Neuronal stem cell (in vitro differentiated cells): ENCODE results near the gene HPX.

Experiments used
- DNase-seq: peaks from one replicate; pipeline ENCODE4 v3.0.0-alpha.2; 2013; ENCODE audit warnings: low spot score
- H2AFZ ChIP-seq: one replicate; pipeline ENCODE4 v1.6.1; 2013; ENCODE audit warnings: mild to moderate bottlenecking, low read length, inconsistent platforms
- H2AK5ac ChIP-seq: 2 replicates; pipeline ENCODE4 v1.6.1; 2013; ENCODE audit warnings: low read depth, mild to moderate bottlenecking, inconsistent platforms, low read length, moderate library complexity, mixed read lengths
- H2BK120ac ChIP-seq: 2 replicates; pipeline ENCODE4 v1.6.1; 2013; ENCODE audit warnings: low read depth, mild to moderate bottlenecking, inconsistent platforms, low read length, moderate library complexity, mixed read lengths
- H2BK12ac ChIP-seq: one replicate; pipeline ENCODE4 v1.6.1; 2013; ENCODE audit warnings: low read length, inconsistent platforms
- H2BK15ac ChIP-seq: 2 replicates; pipeline ENCODE4 v1.6.1; 2013; ENCODE audit warnings: mild to moderate bottlenecking, low read length, inconsistent platforms, mixed read lengths
- H2BK5ac ChIP-seq: one replicate; pipeline ENCODE4 v1.6.1; 2013; ENCODE audit warnings: inconsistent platforms, mild to moderate bottlenecking, low read length, moderate library complexity
- H3K14ac ChIP-seq: one replicate; pipeline ENCODE4 v1.6.1; 2013; ENCODE audit warnings: low read length, inconsistent platforms
- H3K18ac ChIP-seq: 2 replicates; pipeline ENCODE4 v1.6.1; 2013; ENCODE audit warnings: low read length, inconsistent platforms
- H3K23ac ChIP-seq: 2 replicates; pipeline ENCODE4 v1.6.1; 2013; ENCODE audit warnings: low read depth, mild to moderate bottlenecking, mixed read lengths, low read length, inconsistent platforms; ENCODE audit not compliant: poor library complexity
- H3K27ac ChIP-seq: replicated peaks from 3 replicates; pipeline ENCODE4 v1.5.1; 2013; ENCODE audit warnings: low read length, inconsistent platforms
- H3K27me3 ChIP-seq, 3 experiments: 2 replicates each; pipeline ENCODE4 v1.6.1; 2013; ENCODE audit warnings: low read length in 3 of 3, mild to moderate bottlenecking in 2 of 3, inconsistent platforms in 1 of 3, low read depth in 1 of 3, mixed read lengths in 1 of 3, moderate library complexity in 1 of 3; ENCODE audit not compliant: control insufficient read depth in 3 of 3, insufficient read depth in 3 of 3
- H3K36me3 ChIP-seq, 2 donors: replicated peaks in 1 of 2; 2 replicates each; pipeline ENCODE4 v1.6.1; 2013; ENCODE audit warnings: low read length in 2 of 2; ENCODE audit not compliant: control insufficient read depth in 2 of 2, insufficient read depth in 2 of 2
- H3K4ac ChIP-seq: 2 replicates; pipeline ENCODE4 v1.6.1; 2013; ENCODE audit warnings: inconsistent platforms, mild to moderate bottlenecking, low read length, moderate library complexity
- H3K4me1 ChIP-seq, 2 donors: 1 replicate in 1 of 2; 2 replicates in 1 of 2; pipeline ENCODE4 v1.6.1; 2013; ENCODE audit warnings: low read length in 2 of 2, low read depth in 1 of 2; ENCODE audit not compliant: control insufficient read depth in 2 of 2, insufficient read depth in 1 of 2
- H3K4me2 ChIP-seq: one replicate; pipeline ENCODE4 v1.6.1; 2013; ENCODE audit warnings: mild to moderate bottlenecking, low read length, inconsistent platforms; ENCODE audit not compliant: insufficient read depth, poor library complexity, severe bottlenecking
- H3K4me3 ChIP-seq, 2 donors: 2 replicates each; pipeline ENCODE4 v1.5.1; 2013; ENCODE audit warnings: low read length in 2 of 2, mild to moderate bottlenecking in 2 of 2, inconsistent platforms in 1 of 2, moderate library complexity in 1 of 2
- H3K79me1 ChIP-seq: one replicate; pipeline ENCODE4 v1.6.1; 2013; ENCODE audit warnings: low read depth, mild to moderate bottlenecking, inconsistent platforms, low read length, moderate library complexity
- H3K9ac ChIP-seq: one replicate; pipeline ENCODE4 v1.6.1; 2013; ENCODE audit warnings: mild to moderate bottlenecking, low read depth, low read length, inconsistent platforms; ENCODE audit not compliant: poor library complexity
- H3K9me3 ChIP-seq, 2 donors: replicated peaks in 1 of 2; 2 replicates each; pipeline versions ENCODE3 to v1.6.1; 2013; ENCODE audit warnings: low read length in 2 of 2, mild to moderate bottlenecking in 2 of 2, inconsistent platforms in 1 of 2, low read depth in 1 of 2, mixed read lengths in 1 of 2, moderate library complexity in 1 of 2; ENCODE audit not compliant: control insufficient read depth in 2 of 2, insufficient read depth in 1 of 2
- H4K8ac ChIP-seq: one replicate; pipeline ENCODE4 v1.6.1; 2013; ENCODE audit warnings: low read depth, mild to moderate bottlenecking, inconsistent platforms, low read length, moderate library complexity
- H4K91ac ChIP-seq: one replicate; pipeline ENCODE4 v1.6.1; 2013; ENCODE audit warnings: low read length, low read depth, mild to moderate bottlenecking, inconsistent platforms; ENCODE audit not compliant: poor library complexity
- WGBS, 2 donors: extraction: QIAGEN DNeasy Blood & Tissue Kit; methylation state at CpG; one replicate each; pipeline ENCODE4 v1.1.7; 2013; ENCODE audit warnings: missing lambda C conversion rate in 2 of 2, mixed read lengths in 1 of 2; ENCODE audit not compliant: insufficient read length in 2 of 2, insufficient replicate concordance in 1 of 2; ENCODE audit errors: extremely low coverage in 2 of 2; 5-methylcytosine and 5-hydroxymethylcytosine counted together

The HPX gene

DNA sequence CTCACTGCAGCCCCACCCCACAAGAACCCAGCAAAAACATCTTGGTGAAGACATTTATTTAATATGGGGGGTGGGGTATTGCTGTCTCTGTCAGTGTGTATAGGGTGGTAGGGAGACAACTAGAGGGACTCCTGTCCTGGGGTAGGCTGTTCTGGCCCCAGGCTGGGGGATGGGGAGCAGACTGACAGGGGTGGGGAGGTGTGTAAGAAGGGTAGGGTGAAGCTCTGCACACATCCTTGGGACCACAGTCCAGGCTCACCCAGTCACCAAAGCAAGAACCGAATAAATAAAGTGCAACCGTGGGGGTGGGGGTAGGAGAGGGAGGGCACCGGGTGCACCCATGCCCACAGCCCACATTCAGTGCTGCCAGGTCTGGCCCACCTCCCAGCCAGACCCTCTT, 7.8 kb upstream of the HPX start:
- Histone ChIP-seq H3K36me3 (peaks cover 18 to 45% of the 10 kb centered on the region in 2 donors), H3K4ac (no peak overlapping the region), H3K9me3 (no peaks in the 10 kb centered on the region), H2AFZ (no peak overlapping the region), H2AK5ac (no peak overlapping the region), H3K79me1 (no peaks in the 10 kb centered on the region), H3K23ac (peak overlapping the region; percentile 38), H3K4me2 (no peak overlapping the region), H2BK120ac (no peak overlapping the region), H2BK12ac (no peak overlapping the region), H3K27me3 (no peaks in the 10 kb centered on the region), H3K27ac (no peak overlapping the region), H2BK15ac (no peak overlapping the region), H3K14ac (no peak overlapping the region), H3K18ac (no peak overlapping the region), H3K9ac (no peak overlapping the region), H4K91ac (no peak overlapping the region), H4K8ac (no peak overlapping the region), H3K4me1 (no peaks in the 10 kb centered on the region), H3K4me3 (no peak overlapping the region), H2BK5ac (no peak overlapping the region)
- no CpG with 5 or more reads among the region's 3 CpGs for WGBS, 2 donors
- no peak for DNase-seq

GRCh38 chr11:6443269-6444003, 2.6 kb upstream of the HPX start:
- H3K9ac ChIP-seq: no peak overlapping the region
- no peak overlapping the region for H4K91ac ChIP-seq
- DNase-seq: peak; percentile 31
- no peaks in the 10 kb centered on the region for H3K4me1 ChIP-seq
- H2BK12ac ChIP-seq: no peak overlapping the region
- no peak overlapping the region for H3K14ac ChIP-seq
- H3K4me3 ChIP-seq: no peak overlapping the region
- H2AK5ac ChIP-seq: no peak overlapping the region
- H3K79me1 ChIP-seq: no peaks in the 10 kb centered on the region
- no peak overlapping the region for H2BK120ac ChIP-seq
- H3K36me3 ChIP-seq: no peaks in the 10 kb centered on the region
- H3K9me3 ChIP-seq: no peaks in the 10 kb centered on the region
- H2AFZ ChIP-seq: no peak overlapping the region
- H3K18ac ChIP-seq: no peak overlapping the region
- no peak overlapping the region for H2BK15ac ChIP-seq
- H3K27me3 ChIP-seq: no peaks in the 10 kb centered on the region
- H4K8ac ChIP-seq: no peak overlapping the region
- no peak overlapping the region for H2BK5ac ChIP-seq
- no peak overlapping the region for H3K23ac ChIP-seq
- no peak overlapping the region for H3K27ac ChIP-seq
- no peak overlapping the region for H3K4ac ChIP-seq
- no CpG with 5 or more reads among the region's 5 CpGs for WGBS, 2 donors
- H3K4me2 ChIP-seq: no peak overlapping the region

GRCh38 chr11:6442441-6442840, 1.7 kb upstream of the HPX start:
- Histone ChIP-seq H3K4me2 (no peak overlapping the region), H2BK15ac (no peak overlapping the region), H3K27ac (no peak overlapping the region), H2BK5ac (no peak overlapping the region), H3K4me1 (peaks cover 2% of the 10 kb centered on the region in 2 donors), H3K4ac (no peak overlapping the region), H2AFZ (no peak overlapping the region), H4K91ac (no peak overlapping the region), H3K9me3 (no peaks in the 10 kb centered on the region), H3K36me3 (no peaks in the 10 kb centered on the region), H3K27me3 (no peaks in the 10 kb centered on the region), H3K23ac (no peak overlapping the region), H4K8ac (no peak overlapping the region), H3K18ac (no peak overlapping the region), H3K9ac (no peak overlapping the region), H3K79me1 (no peaks in the 10 kb centered on the region), H2AK5ac (no peak overlapping the region), H3K14ac (no peak overlapping the region), H2BK120ac (no peak overlapping the region), H2BK12ac (no peak overlapping the region), H3K4me3 (no peak overlapping the region)
- no CpG with 5 or more reads among the region's 4 CpGs for WGBS, 2 donors
- DNase-seq: no peak

DNA sequence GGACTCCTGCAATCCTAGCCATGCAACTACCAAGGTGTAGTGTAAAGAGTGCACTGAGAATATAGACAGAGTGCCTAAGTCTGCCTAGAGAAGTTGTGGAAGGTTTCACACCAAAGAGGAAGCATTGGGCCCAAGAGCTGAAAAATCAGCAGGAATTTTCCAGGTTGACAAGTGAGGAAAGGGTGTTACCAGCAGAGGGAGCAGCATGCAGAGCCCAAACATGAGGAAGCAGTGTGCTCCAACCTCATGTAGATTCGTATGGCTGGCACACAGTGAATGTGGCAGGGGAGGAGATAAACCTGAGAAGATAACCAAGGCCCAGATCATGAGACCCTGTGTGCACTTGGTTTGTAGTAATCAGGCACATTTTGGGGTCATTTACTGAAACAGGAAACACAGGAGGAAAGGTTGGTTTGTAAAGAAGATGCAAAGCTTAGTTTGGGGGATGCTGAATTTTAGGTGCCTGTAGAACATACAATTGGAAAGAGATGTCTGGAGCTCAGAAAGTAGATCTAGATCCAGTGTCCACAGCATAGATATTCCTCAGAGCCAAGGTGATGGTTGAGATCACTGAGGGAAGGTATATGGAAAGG, 1.7 kb downstream of the HPX start:
- H4K8ac ChIP-seq: no peak overlapping the region
- no peak overlapping the region for H3K4ac ChIP-seq
- peak overlapping the region; percentile 5 for H2AFZ ChIP-seq
- H2BK120ac ChIP-seq: no peak overlapping the region
- no CpG with 5 or more reads among the region's 1 CpG for WGBS, 2 donors
- peak; percentile 15 for DNase-seq
- H4K91ac ChIP-seq: no peak overlapping the region
- H3K36me3 ChIP-seq: no peaks in the 10 kb centered on the region
- no peak overlapping the region for H2AK5ac ChIP-seq
- no peak overlapping the region for H3K4me3 ChIP-seq
- H3K4me2 ChIP-seq: no peak overlapping the region
- H3K4me1 ChIP-seq: peaks cover 2% of the 10 kb centered on the region in 2 donors
- no peak overlapping the region for H3K27ac ChIP-seq
- H3K79me1 ChIP-seq: no peaks in the 10 kb centered on the region
- no peak overlapping the region for H2BK15ac ChIP-seq
- H3K9me3 ChIP-seq: no peaks in the 10 kb centered on the region
- H3K18ac ChIP-seq: no peak overlapping the region
- H3K27me3 ChIP-seq: no peaks in the 10 kb centered on the region
- no peak overlapping the region for H2BK5ac ChIP-seq
- H3K14ac ChIP-seq: no peak overlapping the region
- H2BK12ac ChIP-seq: no peak overlapping the region
- no peak overlapping the region for H3K9ac ChIP-seq
- H3K23ac ChIP-seq: no peak overlapping the region
